Endothelial cell of umbilical vein (primary cell): ENCODE measurements around the gene SYT17. TPM values are rescaled to one million over a fixed set of nuclear protein-coding genes. Genes with fewer than 3 reads are reported as not detected.

Experiments
- BruUV-seq: library from RNA; stranded (reverse); fragments of 400-500 nt; replicated peaks from 2 replicates; lab custom pipeline; 2021; lab: Mats Ljungman, UMichigan
- CTCF ChIA-PET: fragments of 300-600, 350-600 bp; sonication (Branson Sonifier 250); formaldehyde crosslinking; loops from one replicate; lab custom pipeline; 2021; ENCODE audit warnings: antibody characterized with exemption, inconsistent platforms; lab: Charles Lee
- POLR2A ChIA-PET: fragments of 300-600, 350-600 bp; sonication (Branson Sonifier 250); formaldehyde crosslinking; loops from one replicate; lab custom pipeline; 2021; ENCODE audit warnings: antibody characterized with exemption, inconsistent platforms; lab: Charles Lee
- DNase-seq: peaks from one replicate; pipeline ENCODE4 v3.0.0-alpha.2; 2011; ENCODE audit warnings: low read depth, low spot score
- FAIRE-seq: peaks from 2 replicates; lab custom pipeline; 2011; peaks lifted over from hg19 to GRCh38; lab: Jason Lieb, UNC
- H2AFZ ChIP-seq: 2 replicates; pipeline ENCODE4 v1.6.0; 2012; ENCODE audit warnings: low read depth, low read length, control low read depth, inconsistent platforms
- H3K27ac ChIP-seq: 2 replicates; pipeline ENCODE4 v1.5.1; 2011; ENCODE audit warnings: low read depth, mild to moderate bottlenecking, control low read depth, low read length, moderate library complexity; ENCODE audit not compliant: insufficient read depth
- H3K27me3 ChIP-seq, 2 experiments: 2 replicates each; pipeline versions ENCODE4 v1.6.0 to v1.6.1; 2011; ENCODE audit warnings: low read length in 2 of 2, mixed read lengths in 1 of 2; ENCODE audit not compliant: control insufficient read depth in 2 of 2, insufficient read depth in 2 of 2
- H3K36me3 ChIP-seq, 2 experiments: 2 replicates in 1 of 2; 3 replicates in 1 of 2; pipeline ENCODE4 v1.5.1; 2011; ENCODE audit warnings: low read length in 2 of 2, mild to moderate bottlenecking in 1 of 2, moderate library complexity in 1 of 2; ENCODE audit not compliant: control insufficient read depth in 2 of 2, insufficient read depth in 2 of 2; ENCODE audit errors: extremely low read depth in 1 of 2
- H3K4me1 ChIP-seq: 3 replicates; pipeline ENCODE4 v1.5.1; 2011; ENCODE audit warnings: mild to moderate bottlenecking, low read length; ENCODE audit not compliant: control insufficient read depth, insufficient read depth; ENCODE audit errors: extremely low read depth
- H3K4me2 ChIP-seq: 2 replicates; pipeline ENCODE4 v1.6.1; 2011; ENCODE audit warnings: low read length, control low read depth, mixed read lengths; ENCODE audit not compliant: insufficient read depth
- H3K4me3 ChIP-seq, 3 experiments: fragments of 200-600 bp in 1 of 3; sonication (generic), shearing (Covaris generic) in 1 of 3; replicated peaks in 1 of 3; 2 replicates each; pipeline ENCODE4 v1.5.1; 2011 to 2016; ENCODE audit warnings: control low read depth in 3 of 3, low read length in 3 of 3, mild to moderate bottlenecking in 2 of 3, inconsistent platforms in 1 of 3, low read depth in 1 of 3, moderate library complexity in 1 of 3; ENCODE audit not compliant: insufficient read depth in 1 of 3
- H3K79me2 ChIP-seq: 2 replicates; pipeline ENCODE4 v1.6.0; 2012; ENCODE audit warnings: low read length, inconsistent platforms; ENCODE audit not compliant: control insufficient read depth, insufficient read depth
- H3K9ac ChIP-seq: replicated peaks from 2 replicates; pipeline ENCODE3; 2011; ENCODE audit warnings: low read length, control low read depth; ENCODE audit not compliant: insufficient read depth; ENCODE audit errors: extremely low read depth
- H3K9me1 ChIP-seq: replicated peaks from 3 replicates; pipeline ENCODE4 v1.6.0; 2011; ENCODE audit warnings: mild to moderate bottlenecking, low read length; ENCODE audit not compliant: control insufficient read depth, insufficient read depth; ENCODE audit errors: extremely low read depth
- H3K9me3 ChIP-seq: replicated peaks from 2 replicates; pipeline ENCODE4 v1.5.1; 2012; ENCODE audit warnings: low read length, inconsistent platforms; ENCODE audit not compliant: control insufficient read depth, insufficient read depth
- H4K20me1 ChIP-seq: replicated peaks from 2 replicates; pipeline ENCODE3; 2011; ENCODE audit warnings: mild to moderate bottlenecking, low read length; ENCODE audit not compliant: control insufficient read depth, insufficient read depth; ENCODE audit errors: extremely low read depth
- CTCF ChIP-seq, 2 donors: IDR thresholded peaks; 1 replicate in 1 of 2; 2 replicates in 1 of 2; pipeline ENCODE4 v1.5.1; 2011; ENCODE audit warnings: low read length in 2 of 2, mild to moderate bottlenecking in 2 of 2, moderate library complexity in 2 of 2, control low read depth in 1 of 2, inconsistent platforms in 1 of 2, low read depth in 1 of 2; ENCODE audit not compliant: insufficient read depth in 1 of 2; ENCODE audit errors: extremely low read depth in 1 of 2
- EZH2 ChIP-seq: IDR thresholded peaks from 2 replicates; pipeline ENCODE4 v1.6.1; 2012; ENCODE audit warnings: borderline replicate concordance, low read depth, mild to moderate bottlenecking, moderate library complexity, low read length, inconsistent platforms; ENCODE audit not compliant: severe bottlenecking
- FOS ChIP-seq: IDR thresholded peaks from 2 replicates; pipeline ENCODE4 v1.6.1; 2011; ENCODE audit warnings: mild to moderate bottlenecking, low read length, moderate library complexity, borderline replicate concordance; ENCODE audit not compliant: insufficient read depth
- GATA2 ChIP-seq: IDR thresholded peaks from 2 replicates; pipeline ENCODE4 v1.7.0; 2011; ENCODE audit warnings: low read depth, mild to moderate bottlenecking, moderate library complexity, mixed read lengths, low read length; ENCODE audit not compliant: insufficient read length, insufficient read depth
- JUN ChIP-seq: IDR thresholded peaks from 2 replicates; pipeline ENCODE4 v1.6.1; 2011; ENCODE audit warnings: borderline replicate concordance, low read depth; ENCODE audit not compliant: insufficient read length, insufficient read depth
- MAX ChIP-seq: IDR thresholded peaks from 2 replicates; pipeline ENCODE4 v1.6.1; 2011; ENCODE audit not compliant: insufficient read depth, insufficient read length
- MYC ChIP-seq: IDR thresholded peaks from one replicate; pipeline ENCODE4 v1.6.1; 2011; ENCODE audit warnings: mild to moderate bottlenecking, low read depth, low read length
- POLR2A ChIP-seq: IDR thresholded peaks from 2 replicates; pipeline ENCODE4 v1.6.1; 2012; ENCODE audit warnings: low read depth, mild to moderate bottlenecking, control low read depth, low read length
- POLR2AphosphoS5 ChIP-seq: IDR thresholded peaks from 2 replicates; pipeline ENCODE4 v1.6.1; 2012; ENCODE audit warnings: low read depth, mild to moderate bottlenecking, control low read depth, low read length, moderate library complexity; ENCODE audit not compliant: insufficient read depth
- dilution Hi-C: fragments of 300-500 bp; cut with MboI; formaldehyde crosslinking; loops from one replicate; pipeline ENCODE4 v1.15.0; 2019; ENCODE audit warnings: low sequenced_read_pairs; ENCODE audit not compliant: extremely low pct_ligation_motif_present
- intact Hi-C: fragments of 100-400 bp; cut with micrococcal nuclease; formaldehyde crosslinking; loops from one replicate; pipeline ENCODE4 v1.10.0; 2022
- polyA plus RNA-seq, 4 experiments: library from polyadenylated mRNA; depleted of rRNA in 3 of 4; stranded (reverse) in 3 of 4; unstranded in 1 of 4; fragments of >200 nt; gene quantifications; 2 replicates each; pipeline versions ENCODE4 v1.2.1 to v1.2.3, GENCODE V29; 2011 to 2012; ENCODE audit warnings: missing spikeins in 1 of 4
- total RNA-seq: library from RNA; stranded (reverse); gene quantifications from 2 replicates; pipeline ENCODE4 v1.2.3, GENCODE V29; 2021

SYT17 gene
- total and polyA plus RNA-seq, 2 donors (not counting 3 experiments of a cell fraction or from before 2014, with no cell fraction given): 1.9 to 4.2 TPM

- no TSS peak for BruUV-seq
- TF ChIP-seq MAX (no peak), GATA2 (no peak), CTCF (IDR thresholded peaks at IDR 0.05; ENCODE audit: extremely low read depth in 1 of 2, insufficient read depth in 1 of 2, low read depth in 1 of 2, low read length in 2 of 2) (no peak), FOS (no peak), MYC (no peak), JUN (no peak), POLR2A (no peak), POLR2AphosphoS5 (no peak), EZH2 (no peak)
- dilution Hi-C loops: no loop called here
- Histone ChIP-seq H3K4me2 (no peak overlapping the region), H4K20me1 (no peaks in the 10 kb centered on the region), H3K4me3 (no peak overlapping the region), H3K27ac (no peak overlapping the region), H3K9me3 (no peaks in the 10 kb centered on the region), H2AFZ (no peak overlapping the region), H3K9me1 (no peaks in the 10 kb centered on the region), H3K79me2 (no peaks in the 10 kb centered on the region), H3K9ac (no peak overlapping the region), H3K27me3 (no peaks in the 10 kb centered on the region), H3K4me1 (no peaks in the 10 kb centered on the region), H3K36me3 (no peaks in the 10 kb centered on the region)
- intact Hi-C loops: no loop called here
- DNase-seq: no peak
- ChIA-PET CTCF (no interaction called here), POLR2A (no interaction called here)
- FAIRE-seq: no peak
These were observed 50.5 kb downstream of the SYT17 start for GRCh38 chr16:19218581-19218980.
